WTC11 (cell line): ENCODE measurements around the gene GOLGA3. TPM values are rescaled to one million over a fixed set of nuclear protein-coding genes. Genes with fewer than 3 reads are reported as not detected.
"Not testable (repeated sequence)": the region's sequence is repeated elsewhere in the genome, so short reads cannot be mapped to it uniquely, and the experiment has no call there.

ENCODE experiments used
- ATAC-seq: fragments of 200-7000 bp; cut with Tn5 transposase; 2 replicates; pipeline ENCODE4 v1.10.0; 2021; ENCODE audit warnings: mild to moderate bottlenecking, moderate library complexity
- CTCF ChIA-PET: fragments of 300-600 bp; sonication (Branson Sonifier 250); formaldehyde crosslinking; loops from one replicate; lab custom pipeline; 2021; ENCODE audit warnings: antibody characterized with exemption; lab: Charles Lee
- POLR2A ChIA-PET: fragments of 350-600 bp; sonication (Branson Sonifier 250); formaldehyde crosslinking; loops from one replicate; lab custom pipeline; 2021; ENCODE audit warnings: antibody characterized with exemption; lab: Charles Lee
- DNase-seq: peaks from one replicate; pipeline ENCODE4 v3.0.0; 2021; ENCODE audit warnings: low spot score
- H3K27ac Mint-ChIP-seq: 2 replicates; pipeline ENCODE4 v1.8.0; 2021; ENCODE audit warnings: mixed read lengths
- H3K27me3 Mint-ChIP-seq: 2 replicates; pipeline ENCODE4 v1.8.0; 2021; ENCODE audit warnings: low read depth, mild to moderate bottlenecking, moderate library complexity, mixed read lengths
- H3K36me3 Mint-ChIP-seq: 2 replicates; pipeline ENCODE4 v1.8.0; 2021; ENCODE audit warnings: mixed read lengths
- H3K4me1 Mint-ChIP-seq: 2 replicates; pipeline ENCODE4 v1.8.0; 2022; ENCODE audit warnings: mixed read lengths
- H3K4me3 Mint-ChIP-seq: 2 replicates; pipeline ENCODE4 v1.8.0; 2021; ENCODE audit warnings: mild to moderate bottlenecking, moderate library complexity, mixed read lengths
- H3K9me3 Mint-ChIP-seq: 2 replicates; pipeline ENCODE4 v1.8.0; 2021; ENCODE audit warnings: mixed read lengths
- EMX1 ChIP-seq: fragments of 250-450 bp; sonication (Bioruptor Pico); IDR thresholded peaks from 2 replicates; pipeline ENCODE4 v1.8.0; 2021; ENCODE audit warnings: mild to moderate bottlenecking
- ESRRA ChIP-seq: sonication (generic); formaldehyde crosslinking; IDR thresholded peaks from 2 replicates; pipeline ENCODE4 v1.8.1; 2022; ENCODE audit warnings: mild to moderate bottlenecking, missing genetic modification reagents, borderline replicate concordance
- FOXJ3 ChIP-seq: sonication (generic); formaldehyde crosslinking; IDR thresholded peaks from 2 replicates; pipeline ENCODE4 v1.9.0; 2021; ENCODE audit warnings: missing genetic modification reagents, mild to moderate bottlenecking, borderline replicate concordance
- FOXP4 ChIP-seq: sonication (generic); formaldehyde crosslinking; IDR thresholded peaks from 2 replicates; pipeline ENCODE4 v1.8.0; 2022; ENCODE audit warnings: mild to moderate bottlenecking, missing genetic modification reagents
- GRHL2 ChIP-seq: fragments of 250-450 bp; sonication (Bioruptor Pico); IDR thresholded peaks from 2 replicates; pipeline ENCODE4 v1.8.0; 2022; ENCODE audit warnings: mild to moderate bottlenecking, moderate library complexity; ENCODE audit not compliant: insufficient replicate concordance, severe bottlenecking
- GTF2I ChIP-seq: fragments of 250-450 bp; sonication (Bioruptor Pico); conservative IDR thresholded peaks from 2 replicates; pipeline ENCODE4 v1.4.0; 2021; ENCODE audit warnings: mild to moderate bottlenecking
- HMGA2 ChIP-seq: fragments of 250-450 bp; sonication (Bioruptor Pico); IDR thresholded peaks from 2 replicates; pipeline ENCODE4 v1.4.0; 2021; ENCODE audit warnings: mild to moderate bottlenecking, moderate library complexity
- IRF1 ChIP-seq: sonication (generic); formaldehyde crosslinking; IDR thresholded peaks from 2 replicates; pipeline ENCODE4 v1.8.0; 2023; ENCODE audit warnings: missing genetic modification reagents
- KAT7 ChIP-seq: sonication (generic); formaldehyde crosslinking; IDR thresholded peaks from 2 replicates; pipeline ENCODE4 v1.8.1; 2023; ENCODE audit warnings: missing genetic modification reagents, mild to moderate bottlenecking, borderline replicate concordance
- MLX ChIP-seq: sonication (generic); formaldehyde crosslinking; IDR thresholded peaks from 2 replicates; pipeline ENCODE4 v1.8.1; 2023; ENCODE audit warnings: mild to moderate bottlenecking, missing genetic modification reagents, moderate library complexity
- MYBL2 ChIP-seq: sonication (generic); formaldehyde crosslinking; IDR thresholded peaks from 2 replicates; pipeline ENCODE4 v1.8.1; 2023; ENCODE audit warnings: mild to moderate bottlenecking, moderate library complexity, missing genetic modification reagents
- NFYB ChIP-seq: sonication (generic); formaldehyde crosslinking; conservative IDR thresholded peaks from 2 replicates; pipeline ENCODE4 v1.8.0; 2022; ENCODE audit warnings: low read depth, missing genetic modification reagents
- ZBTB43 ChIP-seq: sonication (generic); formaldehyde crosslinking; IDR thresholded peaks from 2 replicates; pipeline ENCODE4 v1.8.1; 2023; ENCODE audit warnings: mild to moderate bottlenecking, missing genetic modification reagents
- ZNF317 ChIP-seq: sonication (generic); formaldehyde crosslinking; IDR thresholded peaks from 2 replicates; pipeline ENCODE4 v1.8.1; 2023; ENCODE audit warnings: low read depth, mild to moderate bottlenecking, moderate library complexity, missing genetic modification reagents, borderline replicate concordance
- ZNF423 ChIP-seq: fragments of 250-450 bp; sonication (Bioruptor Pico); IDR thresholded peaks from 2 replicates; pipeline ENCODE4 v2.1.2; 2022; ENCODE audit warnings: mild to moderate bottlenecking, moderate library complexity
- ZSCAN18 ChIP-seq: fragments of 250-450 bp; sonication (Bioruptor Pico); IDR thresholded peaks from 2 replicates; pipeline ENCODE4 v2.1.2; 2022; ENCODE audit warnings: mild to moderate bottlenecking, moderate library complexity
- total RNA-seq: library from RNA; stranded (reverse); gene quantifications from 3 replicates; pipeline ENCODE4 v1.2.3, GENCODE V29; 2021
- TF ChIP-seq, protein P1 (sequence below): sonication (generic); formaldehyde crosslinking; IDR thresholded peaks from 2 replicates; pipeline ENCODE4 v1.8.0; 2022; ENCODE audit warnings: missing genetic modification reagents

The GOLGA3 gene
- total RNA-seq, 1 experiment from 2014 or later = 47.8 TPM

- TF ChIP-seq FOXP4 (CRISPR knock-in tag) = peak; percentile 46; the same call in 1 of the 2 replicates
- TF ChIP-seq ZSCAN18 (CRISPR knock-in tag) = no peak
Measured at GRCh38 chr12:132761032-132761920, 67.4 kb downstream of the GOLGA3 start, which contains the start of gene ANKLE2 (continued).

GRCh38 chr12:132759359-132759758 is 69.3 kb downstream of the GOLGA3 start:
- DNase-seq (no peak), ATAC-seq (no peak)
- TF ChIP-seq FOXJ3 (CRISPR knock-in tag) = no peak
- no peak for TF ChIP-seq GRHL2 (CRISPR knock-in tag)
- no peak for TF ChIP-seq ZNF423 (CRISPR knock-in tag)
- no peak for TF ChIP-seq ZBTB43 (CRISPR knock-in tag)
- no peak for TF ChIP-seq GTF2I
- TF ChIP-seq EMX1 = no peak
- no peak for TF ChIP-seq IRF1 (CRISPR knock-in tag)
- TF ChIP-seq, protein P1, sequence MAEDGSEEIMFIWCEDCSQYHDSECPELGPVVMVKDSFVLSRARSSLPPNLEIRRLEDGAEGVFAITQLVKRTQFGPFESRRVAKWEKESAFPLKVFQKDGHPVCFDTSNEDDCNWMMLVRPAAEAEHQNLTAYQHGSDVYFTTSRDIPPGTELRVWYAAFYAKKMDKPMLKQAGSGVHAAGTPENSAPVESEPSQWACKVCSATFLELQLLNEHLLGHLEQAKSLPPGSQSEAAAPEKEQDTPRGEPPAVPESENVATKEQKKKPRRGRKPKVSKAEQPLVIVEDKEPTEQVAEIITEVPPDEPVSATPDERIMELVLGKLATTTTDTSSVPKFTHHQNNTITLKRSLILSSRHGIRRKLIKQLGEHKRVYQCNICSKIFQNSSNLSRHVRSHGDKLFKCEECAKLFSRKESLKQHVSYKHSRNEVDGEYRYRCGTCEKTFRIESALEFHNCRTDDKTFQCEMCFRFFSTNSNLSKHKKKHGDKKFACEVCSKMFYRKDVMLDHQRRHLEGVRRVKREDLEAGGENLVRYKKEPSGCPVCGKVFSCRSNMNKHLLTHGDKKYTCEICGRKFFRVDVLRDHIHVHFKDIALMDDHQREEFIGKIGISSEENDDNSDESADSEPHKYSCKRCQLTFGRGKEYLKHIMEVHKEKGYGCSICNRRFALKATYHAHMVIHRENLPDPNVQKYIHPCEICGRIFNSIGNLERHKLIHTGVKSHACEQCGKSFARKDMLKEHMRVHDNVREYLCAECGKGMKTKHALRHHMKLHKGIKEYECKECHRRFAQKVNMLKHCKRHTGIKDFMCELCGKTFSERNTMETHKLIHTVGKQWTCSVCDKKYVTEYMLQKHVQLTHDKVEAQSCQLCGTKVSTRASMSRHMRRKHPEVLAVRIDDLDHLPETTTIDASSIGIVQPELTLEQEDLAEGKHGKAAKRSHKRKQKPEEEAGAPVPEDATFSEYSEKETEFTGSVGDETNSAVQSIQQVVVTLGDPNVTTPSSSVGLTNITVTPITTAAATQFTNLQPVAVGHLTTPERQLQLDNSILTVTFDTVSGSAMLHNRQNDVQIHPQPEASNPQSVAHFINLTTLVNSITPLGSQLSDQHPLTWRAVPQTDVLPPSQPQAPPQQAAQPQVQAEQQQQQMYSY (CRISPR knock-in tag) = no peak
- no peak for TF ChIP-seq ZNF317
- TF ChIP-seq MLX = no peak
- TF ChIP-seq KAT7 (CRISPR knock-in tag) = no peak
- no peak for TF ChIP-seq NFYB
- TF ChIP-seq MYBL2 = no peak
- TF ChIP-seq HMGA2 = no peak
- TF ChIP-seq ESRRA (CRISPR knock-in tag) = no peak
- H3K4me3 Mint-ChIP-seq = no peak overlapping the region
- ChIA-PET CTCF (no interaction called here), POLR2A (no interaction called here)
- peaks cover 11% of the 10 kb centered on the region for H3K4me1 Mint-ChIP-seq
- H3K36me3 Mint-ChIP-seq = peaks cover 23% of the 10 kb centered on the region
- H3K27ac Mint-ChIP-seq = no peak overlapping the region
- no peaks in the 10 kb centered on the region for H3K27me3 Mint-ChIP-seq
- no peaks in the 10 kb centered on the region for H3K9me3 Mint-ChIP-seq

DNA sequence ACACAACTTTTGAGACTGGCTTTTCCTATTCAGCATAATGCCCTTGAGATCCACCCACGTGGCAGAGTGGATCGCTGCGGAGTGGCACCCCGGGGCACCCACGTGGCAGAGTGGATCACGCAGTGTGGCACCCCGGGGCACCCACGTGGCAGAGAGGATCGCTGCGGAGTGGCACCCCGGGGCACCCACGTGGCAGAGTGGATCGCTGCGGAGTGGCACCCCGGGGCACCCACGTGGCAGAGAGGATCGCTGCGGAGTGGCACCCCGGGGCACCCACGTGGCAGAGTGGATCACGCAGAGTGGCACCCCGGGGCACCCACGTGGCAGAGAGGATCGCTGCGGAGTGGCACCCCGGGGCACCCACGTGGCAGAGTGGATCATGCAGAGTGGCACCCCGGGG is 69.8 kb downstream of the GOLGA3 start:
- H3K36me3 Mint-ChIP-seq = peaks cover 26% of the 10 kb centered on the region
- peaks cover 11% of the 10 kb centered on the region for H3K4me1 Mint-ChIP-seq
- DNase-seq, H3K27me3 Mint-ChIP-seq, H3K9me3 Mint-ChIP-seq, ATAC-seq, POLR2A ChIA-PET, CTCF ChIA-PET, H3K4me3 Mint-ChIP-seq, H3K27ac Mint-ChIP-seq: not testable (repeated sequence)
